Measurements from ENCODE around the gene WDFY3.
"Not testable (repeated sequence)": the region's sequence is repeated elsewhere in the genome, so short reads cannot be mapped to it uniquely, and the experiment has no call there.

The WDFY3 gene

GRCh38 chr4:84808332-84808731 is 158.2 kb downstream of the WDFY3 start:
- TF ChIP-seq, protein P1, sequence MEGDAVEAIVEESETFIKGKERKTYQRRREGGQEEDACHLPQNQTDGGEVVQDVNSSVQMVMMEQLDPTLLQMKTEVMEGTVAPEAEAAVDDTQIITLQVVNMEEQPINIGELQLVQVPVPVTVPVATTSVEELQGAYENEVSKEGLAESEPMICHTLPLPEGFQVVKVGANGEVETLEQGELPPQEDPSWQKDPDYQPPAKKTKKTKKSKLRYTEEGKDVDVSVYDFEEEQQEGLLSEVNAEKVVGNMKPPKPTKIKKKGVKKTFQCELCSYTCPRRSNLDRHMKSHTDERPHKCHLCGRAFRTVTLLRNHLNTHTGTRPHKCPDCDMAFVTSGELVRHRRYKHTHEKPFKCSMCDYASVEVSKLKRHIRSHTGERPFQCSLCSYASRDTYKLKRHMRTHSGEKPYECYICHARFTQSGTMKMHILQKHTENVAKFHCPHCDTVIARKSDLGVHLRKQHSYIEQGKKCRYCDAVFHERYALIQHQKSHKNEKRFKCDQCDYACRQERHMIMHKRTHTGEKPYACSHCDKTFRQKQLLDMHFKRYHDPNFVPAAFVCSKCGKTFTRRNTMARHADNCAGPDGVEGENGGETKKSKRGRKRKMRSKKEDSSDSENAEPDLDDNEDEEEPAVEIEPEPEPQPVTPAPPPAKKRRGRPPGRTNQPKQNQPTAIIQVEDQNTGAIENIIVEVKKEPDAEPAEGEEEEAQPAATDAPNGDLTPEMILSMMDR (IDR thresholded peaks at IDR 0.05; ENCODE audit: control extremely low read depth, extremely low read depth, low read depth, missing control alignments) = no peak
- POLR2A ChIA-PET = no interaction called here
- CTCF ChIA-PET = no interaction called here
- no peak for DNase-seq (ENCODE audit: extremely low spot score)

- DNase-seq (ENCODE audit: extremely low spot score); POLR2A ChIA-PET: not testable (repeated sequence)
- CTCF ChIA-PET = interaction anchor here (2.0 kb wide), 1 partner anchor 15 kb away, joined by 7 read pairs; no protein-coding TSS in a partner anchor
Observed at GRCh38 chr4:84806541-84806940, 159.9 kb downstream of the WDFY3 start.

- DNase-seq (ENCODE audit: extremely low spot score) = no peak
- TF ChIP-seq, protein P1 (IDR thresholded peaks at IDR 0.05; ENCODE audit: control extremely low read depth, extremely low read depth, low read depth, missing control alignments) = no peak
- ChIA-PET CTCF (no interaction called here), POLR2A (no interaction called here)
Observed at GRCh38 chr4:84804136-84804535, 162.4 kb downstream of the WDFY3 start.

DNA sequence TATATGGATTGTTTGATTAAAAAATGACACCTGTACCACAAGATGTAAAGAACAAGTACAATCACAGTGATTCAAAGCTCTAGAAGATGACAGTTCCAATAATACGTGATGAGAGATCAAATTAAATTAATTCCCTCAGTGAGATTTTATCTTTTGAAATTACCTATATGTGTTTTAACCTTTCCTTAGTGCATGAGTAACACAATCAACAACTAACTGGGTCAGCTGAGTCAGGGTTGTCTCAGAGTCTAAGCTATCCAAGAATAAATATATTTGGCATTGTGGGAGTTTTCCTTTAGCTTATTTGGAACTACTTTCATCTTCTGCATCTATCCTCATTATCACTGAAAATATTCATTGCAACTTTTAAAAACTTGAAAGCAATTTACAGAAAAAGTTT is 162.8 kb downstream of the WDFY3 start:
- no peak for DNase-seq (ENCODE audit: extremely low spot score)
- TF ChIP-seq, protein P1 (IDR thresholded peaks at IDR 0.05; ENCODE audit: control extremely low read depth, extremely low read depth, low read depth, missing control alignments) = no peak
- ChIA-PET POLR2A (no interaction called here), CTCF (interaction anchor here (1.2 kb wide), 1 partner anchor 280 kb away, joined by 3 read pairs; no protein-coding TSS in a partner anchor)

DNA sequence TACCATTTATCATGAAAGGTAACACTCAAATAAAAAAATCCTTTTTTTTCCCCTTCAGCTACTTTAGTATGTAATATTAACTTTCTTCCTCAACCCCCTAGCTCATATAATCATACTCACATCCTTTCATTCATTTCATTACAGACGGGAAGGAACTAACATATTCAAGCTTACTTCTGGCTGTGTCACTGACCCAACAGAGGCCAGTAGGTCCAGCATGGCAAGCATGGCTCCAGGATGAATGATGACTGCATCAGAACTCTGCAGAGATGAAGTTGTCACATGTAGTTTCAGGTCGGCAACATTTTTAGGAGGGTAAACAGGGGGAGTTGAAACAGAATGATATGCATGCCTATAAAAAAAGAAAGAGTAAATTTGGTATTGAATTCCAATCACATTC is 163.4 kb downstream of the WDFY3 start:
- TF ChIP-seq, protein P1 (IDR thresholded peaks at IDR 0.05; ENCODE audit: control extremely low read depth, extremely low read depth, low read depth, missing control alignments) = no peak
- ChIA-PET POLR2A (no interaction called here), CTCF (interaction anchor here (1.2 kb wide), 1 partner anchor 280 kb away, joined by 3 read pairs; no protein-coding TSS in a partner anchor)
- no peak for DNase-seq (ENCODE audit: extremely low spot score)

DNA sequence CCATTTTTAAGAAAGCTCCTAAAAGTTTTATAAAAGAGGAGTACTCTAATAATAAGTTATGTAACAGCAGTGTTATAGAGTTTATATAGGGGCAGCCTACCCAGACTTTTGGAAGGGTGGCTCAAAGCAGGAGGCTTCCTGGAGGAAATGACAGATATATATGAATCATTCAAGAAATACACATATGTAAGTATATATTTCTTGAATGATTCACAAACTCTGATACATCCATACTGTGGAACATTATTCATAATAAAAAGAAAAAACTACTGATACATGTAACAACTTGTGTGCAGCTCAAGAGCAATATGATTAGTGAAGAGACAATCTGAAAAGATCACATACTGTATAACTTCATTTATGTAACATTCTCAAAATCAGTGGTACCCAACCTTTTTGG is 166.2 kb downstream of the WDFY3 start:
- ChIA-PET POLR2A (no interaction called here), CTCF (interaction anchor here (1.3 kb wide), 1 partner anchor 10 kb away, joined by 4 read pairs; no protein-coding TSS in a partner anchor)
- TF ChIP-seq, protein P1 (IDR thresholded peaks at IDR 0.05; ENCODE audit: control extremely low read depth, extremely low read depth, low read depth, missing control alignments) = no peak
- DNase-seq (ENCODE audit: extremely low spot score) = no peak

- DNase-seq (ENCODE audit: extremely low spot score) = no peak
- POLR2A ChIA-PET = no interaction called here
- TF ChIP-seq, protein P1 (IDR thresholded peaks at IDR 0.05; ENCODE audit: control extremely low read depth, extremely low read depth, low read depth, missing control alignments) = no peak
- CTCF ChIA-PET = no interaction called here
Observed at GRCh38 chr4:84799318-84799717, 167.2 kb downstream of the WDFY3 start.
